ENCODE results near the gene TBL1X. TPM values are rescaled to one million over a fixed set of nuclear protein-coding genes. Genes with fewer than 3 reads are reported as not detected.

Gene TBL1X
- total RNA-seq, 2 donors from 2014 or later: 12.3 to 14.0 TPM

DNA sequence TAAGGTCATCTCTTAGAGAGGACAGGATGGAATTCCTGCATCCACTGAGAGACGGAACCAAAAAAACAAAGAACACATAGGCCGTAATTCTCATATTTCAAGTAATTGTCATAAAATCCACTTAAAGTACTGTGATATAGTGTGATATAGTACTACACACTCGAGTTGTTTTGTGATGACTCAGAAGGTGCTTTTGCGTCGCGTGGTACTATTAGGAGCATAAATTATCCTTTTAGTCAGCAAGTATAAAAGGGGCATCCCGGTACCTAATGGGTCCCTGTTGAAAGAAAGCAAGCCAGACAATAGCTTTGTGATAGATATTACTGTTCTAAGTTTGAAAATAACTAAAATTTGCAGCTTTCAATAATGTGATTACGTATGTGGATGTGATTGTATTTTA lies 245.5 kb downstream of the TBL1X start:
- Histone ChIP-seq H3K4me1 (no peaks in the 10 kb centered on the region), H3K36me3 (peaks cover 17% of the 10 kb centered on the region), H3K9me3 (peaks cover 0 to 2% of the 10 kb centered on the region in 2 donors), H3K4me3 (no peak overlapping the region), H3K27me3 (no peaks in the 10 kb centered on the region), H3K27ac (no peak overlapping the region)
- DNase-seq (ENCODE audit: low spot score): no peak
- TF ChIP-seq, protein P1, sequence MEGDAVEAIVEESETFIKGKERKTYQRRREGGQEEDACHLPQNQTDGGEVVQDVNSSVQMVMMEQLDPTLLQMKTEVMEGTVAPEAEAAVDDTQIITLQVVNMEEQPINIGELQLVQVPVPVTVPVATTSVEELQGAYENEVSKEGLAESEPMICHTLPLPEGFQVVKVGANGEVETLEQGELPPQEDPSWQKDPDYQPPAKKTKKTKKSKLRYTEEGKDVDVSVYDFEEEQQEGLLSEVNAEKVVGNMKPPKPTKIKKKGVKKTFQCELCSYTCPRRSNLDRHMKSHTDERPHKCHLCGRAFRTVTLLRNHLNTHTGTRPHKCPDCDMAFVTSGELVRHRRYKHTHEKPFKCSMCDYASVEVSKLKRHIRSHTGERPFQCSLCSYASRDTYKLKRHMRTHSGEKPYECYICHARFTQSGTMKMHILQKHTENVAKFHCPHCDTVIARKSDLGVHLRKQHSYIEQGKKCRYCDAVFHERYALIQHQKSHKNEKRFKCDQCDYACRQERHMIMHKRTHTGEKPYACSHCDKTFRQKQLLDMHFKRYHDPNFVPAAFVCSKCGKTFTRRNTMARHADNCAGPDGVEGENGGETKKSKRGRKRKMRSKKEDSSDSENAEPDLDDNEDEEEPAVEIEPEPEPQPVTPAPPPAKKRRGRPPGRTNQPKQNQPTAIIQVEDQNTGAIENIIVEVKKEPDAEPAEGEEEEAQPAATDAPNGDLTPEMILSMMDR (IDR thresholded peaks at IDR 0.05): no peak

DNA sequence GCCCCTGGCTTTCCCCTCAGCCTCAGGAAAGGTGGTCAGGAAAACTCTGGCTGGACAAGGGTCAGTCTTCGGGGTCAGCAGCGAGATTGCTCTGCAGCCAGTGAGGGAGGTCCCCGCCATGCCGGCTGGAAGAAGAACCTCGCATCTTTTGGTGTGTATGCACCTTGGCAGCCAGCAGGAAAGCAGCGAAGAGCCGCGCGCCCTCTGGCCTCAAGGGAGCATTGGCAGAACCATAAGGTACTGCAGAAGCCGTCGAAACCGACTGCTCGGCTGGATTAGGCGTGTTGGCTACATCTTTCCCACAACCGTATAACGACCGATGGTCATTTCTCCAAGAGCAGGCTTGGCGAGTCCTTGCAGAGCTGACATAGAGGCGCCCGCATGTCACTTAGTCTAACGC lies 252.5 kb downstream of the TBL1X start:
- Histone ChIP-seq H3K27me3 (no peaks in the 10 kb centered on the region), H3K4me1 (no peaks in the 10 kb centered on the region), H3K9me3 (peaks cover 0 to under 1% of the 10 kb centered on the region in 2 donors), H3K36me3 (no peaks in the 10 kb centered on the region), H3K27ac (no peak overlapping the region), H3K4me3 (no peak overlapping the region)
- DNase-seq (ENCODE audit: low spot score): no peak
- TF ChIP-seq, protein P1 (IDR thresholded peaks at IDR 0.05): no peak

DNA sequence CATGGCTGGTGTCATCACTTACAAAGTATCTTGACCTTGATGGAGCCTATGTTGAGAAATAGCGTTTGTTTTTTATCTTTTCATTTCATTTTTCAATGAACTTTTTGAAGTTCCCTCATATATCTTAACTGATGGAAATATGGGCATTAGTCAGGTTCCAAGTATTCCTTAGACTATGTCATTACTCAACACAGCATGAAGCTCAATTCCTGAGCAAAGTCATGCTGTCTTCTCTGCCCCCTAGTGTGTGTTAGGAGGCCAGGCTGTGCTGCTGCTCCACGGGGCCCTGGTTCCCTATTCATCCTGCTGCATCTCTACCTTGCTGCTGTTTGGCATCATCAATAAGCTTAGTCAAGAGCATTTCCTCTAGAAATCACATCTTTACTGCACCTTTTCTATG lies 259.9 kb downstream of the TBL1X start:
- Histone ChIP-seq H3K9me3 (peaks cover 0 to 37% of the 10 kb centered on the region in 2 donors), H3K4me3 (no peak overlapping the region), H3K4me1 (no peaks in the 10 kb centered on the region), H3K27me3 (no peaks in the 10 kb centered on the region), H3K27ac (no peak overlapping the region), H3K36me3 (no peaks in the 10 kb centered on the region)
- no peak for DNase-seq (ENCODE audit: low spot score)
- TF ChIP-seq, protein P1 (IDR thresholded peaks at IDR 0.05): no peak

DNA sequence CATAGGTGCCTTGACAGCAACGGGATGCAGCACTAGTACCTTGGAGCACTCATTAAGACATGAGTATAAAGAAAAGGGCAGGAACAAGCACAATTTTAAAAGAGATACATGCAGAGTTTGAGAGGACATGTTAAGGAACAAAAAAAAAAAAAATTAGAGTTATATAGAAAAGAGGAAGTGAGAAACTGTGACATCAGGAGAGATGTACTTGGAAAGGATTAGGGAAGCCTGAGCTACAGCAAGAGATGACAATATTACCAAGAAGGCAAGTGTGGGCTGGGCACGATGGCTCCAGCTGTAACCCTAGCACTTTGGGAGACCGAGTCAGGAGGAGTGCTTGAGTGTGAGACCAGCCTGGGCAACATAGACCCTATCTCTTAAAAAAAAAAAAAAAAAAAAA lies 263.4 kb downstream of the TBL1X start:
- Histone ChIP-seq H3K36me3 (no peaks in the 10 kb centered on the region), H3K27me3 (no peaks in the 10 kb centered on the region), H3K4me1 (no peaks in the 10 kb centered on the region), H3K27ac (no peak overlapping the region), H3K4me3 (no peak overlapping the region), H3K9me3 (peaks cover 0 to 28% of the 10 kb centered on the region in 2 donors)
- TF ChIP-seq, protein P1 (IDR thresholded peaks at IDR 0.05): no peak
- DNase-seq (ENCODE audit: low spot score): no peak

DNA sequence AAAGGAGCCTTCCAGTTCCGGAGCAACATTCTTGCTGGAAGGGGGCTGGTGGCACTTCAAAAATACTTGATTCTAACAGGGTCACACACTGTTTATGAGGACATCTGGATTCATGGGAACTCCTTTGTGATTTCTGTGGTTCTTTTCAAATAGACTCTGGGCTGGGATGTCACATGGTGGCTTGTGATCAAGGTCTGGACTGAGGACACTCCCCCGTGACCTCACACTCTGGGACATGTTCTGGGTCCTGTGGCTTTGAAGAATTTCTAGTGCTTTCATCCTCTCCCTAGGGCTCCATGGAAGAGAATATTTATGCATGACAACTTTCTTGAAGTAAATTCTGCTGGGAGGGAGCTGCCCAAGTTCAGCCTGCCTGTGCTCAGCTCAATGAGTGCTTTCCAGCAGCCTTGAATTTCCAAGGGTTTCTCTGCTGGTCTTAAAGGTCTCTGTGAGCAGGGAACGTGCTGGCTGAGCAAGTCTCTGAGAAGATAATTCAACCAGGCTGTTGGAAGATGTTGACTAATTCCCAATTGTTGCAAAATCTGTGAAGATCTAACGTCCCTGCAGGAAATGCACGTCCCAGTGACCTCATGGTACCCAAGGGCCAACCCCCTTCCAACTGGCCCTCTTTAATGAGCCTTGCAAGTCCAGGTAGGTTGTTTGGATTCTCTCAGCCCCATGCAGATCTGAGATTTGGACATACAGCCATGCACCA lies 264.5 kb downstream of the TBL1X start:
- no peak overlapping the region for H3K27ac ChIP-seq
- H3K9me3 ChIP-seq: peaks cover 0 to 26% of the 10 kb centered on the region in 2 donors
- DNase-seq (ENCODE audit: low spot score): no peak
- TF ChIP-seq, protein P1 (IDR thresholded peaks at IDR 0.05): no peak
- no peak overlapping the region for H3K4me3 ChIP-seq
- no peaks in the 10 kb centered on the region for H3K4me1 ChIP-seq
- no peaks in the 10 kb centered on the region for H3K27me3 ChIP-seq
- no peaks in the 10 kb centered on the region for H3K36me3 ChIP-seq

DNA sequence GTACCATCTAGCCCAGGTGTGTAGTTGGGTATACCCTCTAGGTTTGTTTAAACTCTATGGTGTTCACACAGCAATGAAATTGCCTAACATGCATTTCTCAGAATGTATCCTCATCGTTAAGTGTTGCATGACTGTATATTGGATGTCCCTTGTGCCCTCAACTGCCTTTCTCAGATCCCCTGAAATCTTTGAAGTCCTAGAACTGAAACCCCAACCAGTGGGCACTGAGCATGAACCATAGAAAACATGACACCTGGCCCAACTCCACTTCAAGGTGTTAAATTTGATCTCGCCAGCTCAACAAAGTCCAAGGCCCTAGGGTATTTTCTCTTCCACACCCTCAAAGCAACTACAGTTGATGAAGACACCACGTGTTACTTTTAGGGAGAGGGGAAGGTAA lies 265.2 kb downstream of the TBL1X start:
- H3K4me1 ChIP-seq: no peaks in the 10 kb centered on the region
- TF ChIP-seq, protein P1 (IDR thresholded peaks at IDR 0.05): no peak
- no peaks in the 10 kb centered on the region for H3K27me3 ChIP-seq
- no peak for DNase-seq (ENCODE audit: low spot score)
- no peak overlapping the region for H3K27ac ChIP-seq
- H3K4me3 ChIP-seq: no peak overlapping the region
- H3K9me3 ChIP-seq: peaks cover 0 to 26% of the 10 kb centered on the region in 2 donors
- no peaks in the 10 kb centered on the region for H3K36me3 ChIP-seq

Measured in right atrium auricular region (tissue), 2 donors.